Esophagus squamous epithelium (tissue), 5 donors: ENCODE results near the gene RAMP1. TPM values are rescaled to one million over a fixed set of nuclear protein-coding genes. Genes with fewer than 3 reads are reported as not detected.
"Not testable (repeated sequence)": the region's sequence is repeated elsewhere in the genome, so short reads cannot be mapped to it uniquely, and the experiment has no call there.

Source experiments
- DNase-seq: peaks from one replicate; lab custom pipeline; 2025; lab: John Stamatoyannopoulos, UW
- H3K27ac ChIP-seq, 4 donors: fragments of 200-600 bp; sonication (generic); one replicate each; pipeline ENCODE4 v1.5.1; 2016 to 2019; ENCODE audit warnings: mild to moderate bottlenecking in 1 of 4
- H3K27me3 ChIP-seq, 4 donors: fragments of 200-600 bp; sonication (generic); 1 replicate in 3 of 4; 2 replicates in 1 of 4; pipeline versions ENCODE4 v1.5.1 to v1.6.0; 2017 to 2021; ENCODE audit warnings: antibody characterized with exemption in 1 of 4
- H3K36me3 ChIP-seq, 3 donors: fragments of 200-600 bp; sonication (generic); one replicate each; pipeline ENCODE4 v1.5.1; 2016 to 2019
- H3K4me1 ChIP-seq, 3 donors: fragments of 200-600 bp; sonication (generic); one replicate each; pipeline ENCODE4 v1.5.1; 2017 to 2019
- H3K4me3 ChIP-seq, 4 donors: fragments of 200-600 bp; sonication (generic); 1 replicate in 3 of 4; 2 replicates in 1 of 4; pipeline ENCODE4 v1.5.1; 2016 to 2019; ENCODE audit warnings: mild to moderate bottlenecking in 2 of 4, moderate library complexity in 1 of 4
- H3K9me3 ChIP-seq, 3 donors: fragments of 200-600 bp; sonication (generic); one replicate each; pipeline ENCODE4 v1.5.1; 2016 to 2019
- CTCF ChIP-seq, 6 experiments: fragments of 450-650 bp in 4 of 6; fragments of 200-600 bp in 2 of 6; sonication (generic) in 2 of 6; IDR thresholded peaks; one replicate each; pipeline ENCODE4 v1.5.1; 2016 to 2019; ENCODE audit warnings: antibody characterized with exemption in 6 of 6, mild to moderate bottlenecking in 4 of 6, moderate library complexity in 4 of 6
- POLR2A ChIP-seq, 4 donors: fragments of 450-650 bp; IDR thresholded peaks; one replicate each; pipeline ENCODE4 v1.6.1; 2017; ENCODE audit warnings: antibody characterized with exemption in 4 of 4, mild to moderate bottlenecking in 4 of 4, moderate library complexity in 3 of 4
- WGBS, 2 donors: methylation state at CpG; one replicate each; pipeline ENCODE4 v1.1.5; 2018; 5-methylcytosine and 5-hydroxymethylcytosine counted together
- intact Hi-C: fragments of 100-400 bp; cut with DNase I; formaldehyde crosslinking; loops from one replicate; pipeline ENCODE4 v1.15.0; 2022
- total RNA-seq, 4 donors: library from RNA; depleted of rRNA; stranded (reverse); fragments of >200 nt; gene quantifications; one replicate each; pipeline ENCODE4 v1.1.0, GENCODE V29; 2016
- donor health status: DM: yes; HTN: yes; CAD: no.

The RAMP1 gene
- total RNA-seq, 4 donors from 2014 or later = 0.76 to 11.3 (median 4.0) TPM

GRCh38 chr2:237833546-237833945 lies 25.9 kb upstream of the RAMP1 start:
- Histone ChIP-seq H3K27me3 (no peaks in the 10 kb centered on the region), H3K4me1 (no peaks in the 10 kb centered on the region), H3K27ac (no peak overlapping the region), H3K9me3 (no peaks in the 10 kb centered on the region), H3K4me3 (no peak overlapping the region), H3K36me3 (no peaks in the 10 kb centered on the region)
- intact Hi-C loops = no loop called here
- no peak for DNase-seq
- TF ChIP-seq CTCF (IDR thresholded peaks at IDR 0.05) = no peak
- TF ChIP-seq POLR2A (IDR thresholded peaks at IDR 0.05) = no peak
- WGBS, 2 donors = 95 to 97% methylated on average over 1 of the region's 1 CpG

- no peak for DNase-seq
- no peak for TF ChIP-seq POLR2A (IDR thresholded peaks at IDR 0.05)
- Histone ChIP-seq H3K27me3 (no peaks in the 10 kb centered on the region), H3K9me3 (no peaks in the 10 kb centered on the region), H3K4me3 (no peak overlapping the region), H3K4me1 (no peaks in the 10 kb centered on the region), H3K27ac (no peak overlapping the region), H3K36me3 (no peaks in the 10 kb centered on the region)
- WGBS, 2 donors = 56 to 91% methylated on average over 3 of the region's 3 CpGs
- intact Hi-C loops = no loop called here
These were observed 24.1 kb upstream of the RAMP1 start for GRCh38 chr2:237835372-237835771.

DNA sequence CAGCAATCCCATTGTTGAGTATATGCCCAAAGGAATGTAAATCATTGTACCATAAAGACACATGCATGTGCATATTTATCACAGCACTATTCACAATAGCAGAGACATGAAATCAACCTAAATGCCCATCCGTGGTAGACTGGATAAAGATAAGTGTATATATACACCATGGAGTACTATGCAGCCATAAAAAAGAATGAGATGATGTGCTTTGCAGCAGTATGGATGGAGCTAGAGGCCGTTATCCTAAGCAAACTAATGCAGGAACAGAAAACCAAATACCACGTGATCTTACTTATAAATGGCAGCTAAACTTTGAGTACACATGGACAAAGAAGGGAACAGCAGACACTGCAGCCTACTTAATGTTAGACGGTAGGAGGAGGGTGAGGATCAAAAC lies 18.4 kb upstream of the RAMP1 start:
- Histone ChIP-seq H3K9me3 (no peaks in the 10 kb centered on the region), H3K27ac (no peak overlapping the region), H3K36me3 (no peaks in the 10 kb centered on the region), H3K27me3 (no peaks in the 10 kb centered on the region), H3K4me3 (no peak overlapping the region), H3K4me1 (no peaks in the 10 kb centered on the region)
- TF ChIP-seq POLR2A (IDR thresholded peaks at IDR 0.05) (no peak), CTCF (IDR thresholded peaks at IDR 0.05) (no peak)
- DNase-seq = no peak
- WGBS, 2 donors = 69 to 72% methylated on average over 4 of the region's 4 CpGs
- intact Hi-C loops = no loop called here

DNA sequence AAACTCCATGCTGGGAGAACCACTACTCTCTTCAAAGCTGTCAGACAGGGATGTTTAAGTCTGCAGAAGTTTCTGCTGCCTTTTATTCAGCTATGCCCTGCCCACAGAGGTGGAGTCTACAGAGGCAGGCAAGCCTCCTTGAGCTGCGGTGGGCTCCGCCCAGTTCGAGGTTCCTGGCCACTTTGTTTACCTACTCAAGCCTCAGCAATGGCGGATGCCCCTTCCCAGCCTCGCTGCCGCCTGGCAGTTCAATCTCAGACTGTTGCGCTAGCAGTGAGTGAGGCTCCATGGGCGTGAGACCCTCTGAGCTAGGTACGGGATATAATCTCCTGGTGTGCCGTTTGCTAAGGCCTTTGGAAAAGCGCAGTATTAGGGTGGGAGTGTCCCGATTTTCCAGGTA lies 10.5 kb upstream of the RAMP1 start:
- H3K9me3 ChIP-seq, intact Hi-C loops, H3K27me3 ChIP-seq, DNase-seq, H3K4me1 ChIP-seq, H3K36me3 ChIP-seq, H3K27ac ChIP-seq, H3K4me3 ChIP-seq: not testable (repeated sequence)
- WGBS, 2 donors = 93% methylated on average over 9 of the region's 12 CpGs; no CpG with 5 or more reads in 1 of the 2 donors

- H3K4me1 ChIP-seq = peaks cover 0 to 9% (median 2%) of the 10 kb centered on the region in 3 donors
- DNase-seq = no peak
- H3K4me3 ChIP-seq = no peak overlapping the region
- H3K36me3 ChIP-seq = no peaks in the 10 kb centered on the region
- no peak overlapping the region for H3K27ac ChIP-seq
- intact Hi-C loops = no loop called here
- 59 to 62% methylated on average over 3 of the region's 3 CpGs for WGBS, 2 donors
- no peak for TF ChIP-seq POLR2A (IDR thresholded peaks at IDR 0.05)
- H3K27me3 ChIP-seq = peaks cover 0 to 27% (median 0%) of the 10 kb centered on the region in 4 donors
- no peaks in the 10 kb centered on the region for H3K9me3 ChIP-seq
These were observed 5.1 kb upstream of the RAMP1 start for GRCh38 chr2:237854295-237854694.

GRCh38 chr2:237857791-237858190 lies 1.6 kb upstream of the RAMP1 start:
- intact Hi-C loops = no loop called here
- peaks cover 5 to 33% (median 10%) of the 10 kb centered on the region in 3 donors for H3K4me1 ChIP-seq
- WGBS, 2 donors = 68 to 76% methylated on average over 4 to 8 of the region's 8 CpGs

More at GRCh38 chr2:237857791-237858190, 1.6 kb upstream of the RAMP1 start:
- Histone ChIP-seq H3K27me3 (peaks cover 0 to 61% (median 0%) of the 10 kb centered on the region in 4 donors), H3K27ac (no peak overlapping the region), H3K9me3 (no peaks in the 10 kb centered on the region), H3K36me3 (no peaks in the 10 kb centered on the region), H3K4me3 (no peak overlapping the region)
- no peak for DNase-seq
- TF ChIP-seq CTCF (IDR thresholded peaks at IDR 0.05) (no peak), POLR2A (IDR thresholded peaks at IDR 0.05) (no peak)
